Spleen (tissue), 7 donors: ENCODE measurements around the gene RHBDL1.

ENCODE experiments used
- POLR2A ChIP-seq, 3 donors: fragments of 450-650 bp; IDR thresholded peaks; one replicate each; pipeline ENCODE4 v1.5.1; 2017; ENCODE audit warnings: antibody characterized with exemption in 3 of 3, mild to moderate bottlenecking in 1 of 3
- POLR2AphosphoS5 ChIP-seq, 3 donors: sonication (generic); formaldehyde crosslinking; IDR thresholded peaks; one replicate each; pipeline ENCODE4 v1.5.1; 2017; ENCODE audit warnings: antibody characterized with exemption in 3 of 3
- TF ChIP-seq, protein P1 (sequence below), 11 experiments: fragments of 200-600 bp in 7 of 11; fragments of 450-650 bp in 4 of 11; sonication (generic) in 4 of 11; IDR thresholded peaks in 8 of 11; conservative IDR thresholded peaks in 3 of 11; 1 replicate in 7 of 11; 2 replicates in 4 of 11; pipeline versions ENCODE4 v1.4.0 to v1.8.0; 2016 to 2021; ENCODE audit warnings: antibody characterized with exemption in 11 of 11, inconsistent platforms in 4 of 11, mild to moderate bottlenecking in 1 of 11
- donor health status: DM: no; HTN: no; CAD: no; lungs with moderate emphysema.
- donor health status: DM: no; HTN: no; CAD: no.
- donor health status: DM: no; HTN: no; CAD: no.

DNA sequence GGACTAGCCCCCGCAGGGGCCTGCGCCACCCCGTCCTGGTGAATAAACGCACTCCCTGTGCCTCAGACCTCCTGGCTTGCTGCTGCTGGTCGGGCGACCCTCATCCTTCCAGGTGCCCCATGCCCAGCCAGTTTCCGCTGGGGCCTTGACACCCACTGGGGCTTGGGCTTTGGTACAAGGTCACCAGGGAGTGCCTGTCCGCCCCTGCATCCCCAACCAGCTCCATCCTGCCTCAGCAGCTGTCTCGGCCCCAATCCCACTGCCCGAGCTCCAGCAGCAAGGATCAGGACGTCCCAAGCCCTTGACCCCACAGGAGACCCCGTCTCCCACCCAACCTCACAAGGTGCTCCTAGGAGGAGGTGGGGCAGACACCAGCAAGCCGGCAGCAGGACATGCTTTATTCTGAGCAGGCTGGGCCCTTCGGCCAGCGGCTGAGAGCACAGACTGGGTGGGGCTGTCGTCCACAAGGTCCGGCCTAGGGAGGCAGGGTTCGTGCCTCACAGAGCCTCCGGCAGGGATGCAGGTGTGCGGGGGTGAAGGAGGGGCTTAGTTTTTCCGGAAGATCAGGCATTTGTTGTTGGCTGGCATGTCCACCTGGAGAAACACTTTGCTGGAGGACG is 41.3 kb upstream of the RHBDL1 start:
- TF ChIP-seq, protein P1, sequence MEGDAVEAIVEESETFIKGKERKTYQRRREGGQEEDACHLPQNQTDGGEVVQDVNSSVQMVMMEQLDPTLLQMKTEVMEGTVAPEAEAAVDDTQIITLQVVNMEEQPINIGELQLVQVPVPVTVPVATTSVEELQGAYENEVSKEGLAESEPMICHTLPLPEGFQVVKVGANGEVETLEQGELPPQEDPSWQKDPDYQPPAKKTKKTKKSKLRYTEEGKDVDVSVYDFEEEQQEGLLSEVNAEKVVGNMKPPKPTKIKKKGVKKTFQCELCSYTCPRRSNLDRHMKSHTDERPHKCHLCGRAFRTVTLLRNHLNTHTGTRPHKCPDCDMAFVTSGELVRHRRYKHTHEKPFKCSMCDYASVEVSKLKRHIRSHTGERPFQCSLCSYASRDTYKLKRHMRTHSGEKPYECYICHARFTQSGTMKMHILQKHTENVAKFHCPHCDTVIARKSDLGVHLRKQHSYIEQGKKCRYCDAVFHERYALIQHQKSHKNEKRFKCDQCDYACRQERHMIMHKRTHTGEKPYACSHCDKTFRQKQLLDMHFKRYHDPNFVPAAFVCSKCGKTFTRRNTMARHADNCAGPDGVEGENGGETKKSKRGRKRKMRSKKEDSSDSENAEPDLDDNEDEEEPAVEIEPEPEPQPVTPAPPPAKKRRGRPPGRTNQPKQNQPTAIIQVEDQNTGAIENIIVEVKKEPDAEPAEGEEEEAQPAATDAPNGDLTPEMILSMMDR (IDR thresholded peaks at IDR 0.05 in 8 of 11, conservative IDR thresholded peaks at IDR 0.05 in 3 of 11), result no peak
- TF ChIP-seq POLR2AphosphoS5 (IDR thresholded peaks at IDR 0.05) (no peak), POLR2A (IDR thresholded peaks at IDR 0.05) (no peak)
